HUES64 (cell line): ENCODE measurements around the gene GINS2.

Source experiments
- H3K27ac ChIP-seq: 2 replicates; pipeline ENCODE4 v1.7.0; 2013; ENCODE audit warnings: low read depth, low read length, inconsistent platforms
- H3K27me3 ChIP-seq: 2 replicates; pipeline ENCODE4 v1.6.1; 2013; ENCODE audit warnings: mild to moderate bottlenecking, low read length; ENCODE audit not compliant: insufficient read depth
- H3K36me3 ChIP-seq: 2 replicates; pipeline ENCODE4 v1.6.1; 2013; ENCODE audit warnings: mild to moderate bottlenecking, low read length; ENCODE audit not compliant: insufficient read depth
- H3K4me1 ChIP-seq: 2 replicates; pipeline ENCODE4 v1.6.1; 2013; ENCODE audit warnings: mild to moderate bottlenecking, low read length, moderate library complexity; ENCODE audit not compliant: insufficient read depth
- H3K4me3 ChIP-seq: 2 replicates; pipeline ENCODE4 v1.5.1; 2013; ENCODE audit warnings: mild to moderate bottlenecking, low read length, moderate library complexity
- H3K9ac ChIP-seq: 2 replicates; pipeline ENCODE4 v1.6.1; 2013; ENCODE audit warnings: mild to moderate bottlenecking, low read depth, low read length
- H3K9me3 ChIP-seq: 2 replicates; pipeline ENCODE4 v1.6.1; 2013; ENCODE audit warnings: low read depth, low read length; ENCODE audit not compliant: insufficient read depth
- WGBS: fragments of 150-250, 120-280 bp; methylation state at CpG from one replicate; pipeline ENCODE4 v1.1.7; 2013; ENCODE audit warnings: missing lambda C conversion rate; 5-methylcytosine and 5-hydroxymethylcytosine counted together

Gene GINS2

DNA sequence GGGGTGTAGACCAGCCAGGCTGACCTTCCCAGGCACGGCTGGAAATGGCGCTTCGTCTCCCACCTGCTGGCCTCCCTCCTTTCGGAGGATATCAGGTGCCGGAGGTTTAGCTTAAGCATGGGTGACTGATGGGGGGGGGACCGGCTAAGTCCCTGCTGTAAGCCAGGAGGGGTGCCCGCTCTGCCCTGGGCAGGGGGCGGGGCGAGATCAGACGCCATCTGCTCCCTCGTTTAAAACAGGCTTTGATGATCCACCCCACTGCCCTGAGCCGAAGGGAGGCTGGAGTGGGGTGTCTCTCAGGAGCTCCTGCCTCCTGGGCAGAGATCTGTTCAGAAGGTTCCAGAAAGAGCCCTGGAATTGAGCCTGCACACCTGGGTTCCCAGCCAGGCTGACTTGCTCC is 36.2 kb upstream of the GINS2 start:
- 91% methylated on average over 12 of the region's 12 CpGs for WGBS
- Histone ChIP-seq H3K9me3 (no peaks in the 10 kb centered on the region), H3K27me3 (no peaks in the 10 kb centered on the region), H3K27ac (no peak overlapping the region), H3K4me1 (peaks cover 6% of the 10 kb centered on the region; the same call in 1 of the 2 replicates), H3K36me3 (no peaks in the 10 kb centered on the region), H3K4me3 (no peak overlapping the region), H3K9ac (no peak overlapping the region)

DNA sequence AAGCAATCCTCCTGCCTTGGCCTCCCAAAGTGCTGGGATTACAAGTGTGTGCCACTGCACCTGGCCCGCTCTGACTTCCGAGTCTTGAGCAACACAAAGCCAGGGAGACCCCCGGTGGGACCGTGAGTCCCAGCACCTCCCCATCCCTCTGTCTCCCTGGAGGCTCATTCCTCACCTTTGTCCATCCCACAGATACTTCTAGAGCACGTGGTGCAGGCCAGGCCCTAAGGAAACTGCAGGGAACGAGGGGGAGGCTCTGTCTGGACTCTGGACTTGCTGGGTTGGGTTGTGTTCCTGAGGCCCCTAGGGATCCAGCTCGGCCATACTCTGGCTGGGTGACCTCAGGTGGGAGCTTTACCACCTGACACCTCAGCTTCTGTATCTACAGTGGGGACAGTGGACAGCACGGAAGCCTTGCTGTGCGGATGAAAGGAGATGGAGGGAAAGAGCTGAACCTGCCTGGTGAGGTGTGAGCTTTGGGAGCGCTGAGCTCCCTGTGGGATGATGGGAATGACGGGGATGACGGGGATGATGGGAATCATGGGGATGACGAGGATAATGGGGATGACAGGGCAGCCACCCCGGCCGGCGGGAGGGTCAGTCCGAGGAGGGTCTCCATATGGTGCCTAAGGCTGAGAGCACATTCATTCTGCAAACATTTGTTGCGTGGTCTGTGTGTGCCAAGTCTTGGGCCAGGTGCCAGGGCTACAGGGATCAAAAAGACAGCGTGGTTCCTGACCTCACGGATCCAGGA is 35.5 kb upstream of the GINS2 start:
- no peak overlapping the region for H3K4me3 ChIP-seq
- WGBS, result 82% methylated on average over 20 of the region's 20 CpGs

DNA sequence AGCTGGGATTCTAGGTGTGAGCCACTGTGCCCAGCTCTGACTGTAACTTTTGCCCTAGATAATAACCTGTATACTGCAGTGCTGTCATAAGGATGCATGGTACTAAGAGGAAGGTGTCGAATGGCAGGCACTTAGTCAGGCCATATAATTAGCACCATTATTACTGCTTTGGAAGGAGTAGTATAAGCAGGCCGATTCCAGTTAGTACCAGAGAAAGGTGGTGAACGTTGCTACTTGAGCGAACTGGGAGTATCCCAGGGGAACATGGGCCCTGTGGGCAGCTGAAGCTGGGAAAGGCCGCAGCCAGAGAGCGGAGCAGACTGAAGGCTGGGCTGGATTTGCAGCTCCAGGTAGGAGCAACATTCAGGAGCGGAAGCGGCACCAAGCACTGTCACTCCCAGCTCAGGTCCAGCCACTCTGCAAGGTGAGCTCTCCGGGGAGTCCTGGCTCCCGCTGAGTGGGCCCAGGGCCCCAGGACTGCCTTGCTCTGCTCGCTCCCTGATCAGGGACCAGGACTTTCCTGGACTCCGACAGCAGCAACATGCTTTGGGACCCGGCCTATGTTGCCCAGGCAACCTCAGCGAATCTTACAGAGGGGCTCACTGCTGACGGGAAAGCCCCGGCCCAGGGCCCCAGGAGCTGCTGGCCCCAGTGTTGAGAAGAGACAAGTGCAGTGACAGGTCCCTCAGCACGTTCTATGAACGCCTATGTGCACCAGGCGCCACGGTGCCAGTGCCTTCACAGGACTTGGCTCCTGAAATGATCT is 33.6 kb upstream of the GINS2 start:
- Histone ChIP-seq H3K27ac (no peak overlapping the region), H3K9me3 (no peaks in the 10 kb centered on the region), H3K9ac (no peak overlapping the region), H3K36me3 (no peaks in the 10 kb centered on the region), H3K4me1 (no peaks in the 10 kb centered on the region), H3K4me3 (no peak overlapping the region), H3K27me3 (no peaks in the 10 kb centered on the region)
- WGBS, result 89% methylated on average over 20 of the region's 20 CpGs

More for the DNA sequence above, 35.5 kb upstream of the GINS2 start:
- H3K9me3 ChIP-seq, result no peaks in the 10 kb centered on the region
- 0 out of 2 replicates have a peak, but pooled peaks cover under 1% of the 10 kb centered on the region for H3K4me1 ChIP-seq
- no peaks in the 10 kb centered on the region for H3K36me3 ChIP-seq
- no peak overlapping the region for H3K27ac ChIP-seq
- no peaks in the 10 kb centered on the region for H3K27me3 ChIP-seq
- H3K9ac ChIP-seq, result no peak overlapping the region

DNA sequence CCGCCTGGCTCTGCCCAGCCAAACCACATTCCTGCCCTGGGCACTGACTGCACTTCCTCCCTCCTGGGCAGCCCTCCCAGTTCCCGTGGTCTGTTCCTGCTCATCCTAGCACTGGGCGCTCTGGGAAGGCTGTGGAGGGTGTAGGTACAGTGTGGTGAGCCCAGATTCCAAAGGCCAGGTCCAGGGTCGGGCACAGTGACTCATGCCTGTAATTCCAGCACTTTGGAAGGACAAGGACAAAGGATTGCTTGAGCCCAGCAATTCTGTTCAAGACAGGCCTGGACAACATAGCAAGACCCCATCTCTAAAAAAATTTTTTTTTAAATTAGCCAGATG is 31.5 kb upstream of the GINS2 start:
- Histone ChIP-seq H3K9ac (no peak overlapping the region), H3K9me3 (no peaks in the 10 kb centered on the region), H3K4me3 (no peak overlapping the region), H3K27ac (no peak overlapping the region), H3K4me1 (peaks cover 13% of the 10 kb centered on the region), H3K27me3 (peaks cover 10% of the 10 kb centered on the region), H3K36me3 (no peaks in the 10 kb centered on the region)
- WGBS, result 83% methylated on average over 4 of the region's 4 CpGs

DNA sequence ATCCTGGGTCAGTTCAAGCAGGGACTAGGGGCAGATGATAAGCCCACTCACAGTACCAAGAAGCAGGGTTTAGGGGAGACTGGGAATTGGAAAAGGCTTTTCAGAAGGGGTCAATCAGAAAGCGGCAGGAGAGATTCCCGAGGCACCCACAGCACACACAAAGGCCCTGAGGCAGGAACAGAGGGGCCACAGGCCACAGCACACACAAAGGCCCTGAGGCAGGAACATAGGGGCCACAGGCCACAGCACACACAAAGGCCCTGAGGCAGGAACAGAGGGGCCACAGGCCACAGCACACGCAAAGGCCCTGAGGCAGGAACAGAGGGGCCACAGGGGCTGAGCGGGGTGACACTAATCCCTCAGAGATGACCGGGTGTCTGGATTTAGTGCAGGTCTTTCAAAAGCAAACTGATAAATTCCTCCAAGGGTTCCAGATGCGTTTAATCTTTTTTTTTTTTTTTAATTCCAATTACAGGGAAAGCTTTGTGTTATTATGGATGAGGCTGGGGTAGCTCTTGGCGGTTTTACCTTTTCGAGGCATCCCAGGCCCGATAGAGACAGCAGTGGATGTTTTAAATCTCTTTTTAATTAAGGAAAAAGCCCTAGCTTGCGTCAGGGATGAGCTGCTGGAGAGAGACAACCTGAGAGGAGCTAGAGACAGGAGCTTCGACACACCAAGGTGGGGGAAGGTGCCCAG is 31.0 kb upstream of the GINS2 start:
- H3K4me1 ChIP-seq, result peaks cover 16% of the 10 kb centered on the region
- no peak overlapping the region for H3K4me3 ChIP-seq
- H3K27ac ChIP-seq, result no peak overlapping the region
- H3K9me3 ChIP-seq, result no peaks in the 10 kb centered on the region
- 95% methylated on average over 10 of the region's 11 CpGs for WGBS
- H3K36me3 ChIP-seq, result no peaks in the 10 kb centered on the region
- no peak overlapping the region for H3K9ac ChIP-seq
- peaks cover 12% of the 10 kb centered on the region for H3K27me3 ChIP-seq

DNA sequence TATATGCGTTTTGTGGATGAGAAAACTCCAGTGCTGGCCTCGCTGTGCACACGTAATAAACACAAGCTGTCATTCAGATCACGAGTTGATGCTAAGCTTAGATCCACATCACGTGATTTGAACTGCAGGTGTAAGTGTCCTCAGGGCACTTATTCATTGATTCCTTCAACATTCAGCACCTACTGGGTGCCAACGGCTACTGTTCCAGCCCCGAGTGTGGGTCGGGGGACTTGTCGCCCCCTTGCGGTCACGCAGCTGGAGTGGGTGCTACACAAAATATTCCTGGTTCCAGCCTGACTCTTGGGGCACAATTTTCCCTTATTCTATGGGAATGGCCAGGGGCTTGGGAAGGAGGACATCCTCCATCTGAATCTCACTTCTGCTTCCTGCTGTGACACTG is 29.9 kb upstream of the GINS2 start:
- Histone ChIP-seq H3K4me1 (peaks cover 16% of the 10 kb centered on the region), H3K36me3 (no peaks in the 10 kb centered on the region), H3K4me3 (no peak overlapping the region), H3K9me3 (no peaks in the 10 kb centered on the region), H3K27ac (no peak overlapping the region), H3K27me3 (peaks cover 12% of the 10 kb centered on the region), H3K9ac (no peak overlapping the region)
- 69% methylated on average over 11 of the region's 11 CpGs for WGBS

DNA sequence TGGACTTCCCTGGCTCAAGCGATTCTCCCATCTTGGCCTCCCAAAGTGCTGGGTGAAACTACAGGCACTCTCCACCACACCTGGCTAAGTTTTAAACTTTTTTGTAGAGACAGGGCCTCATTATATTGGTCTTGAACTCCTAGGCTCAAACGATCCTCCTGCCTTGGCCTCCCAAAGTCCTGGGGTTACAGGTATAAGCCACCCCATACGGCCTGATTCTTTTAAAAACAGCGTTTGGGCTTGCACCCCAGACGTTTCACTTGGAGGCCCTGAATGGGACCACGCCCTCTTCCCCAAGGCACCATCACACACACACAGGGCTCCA is 29.4 kb upstream of the GINS2 start:
- Histone ChIP-seq H3K9me3 (no peaks in the 10 kb centered on the region), H3K9ac (no peak overlapping the region), H3K4me3 (no peak overlapping the region), H3K27ac (no peak overlapping the region), H3K4me1 (peaks cover 16% of the 10 kb centered on the region), H3K36me3 (no peaks in the 10 kb centered on the region), H3K27me3 (peaks cover 12% of the 10 kb centered on the region)
- 64% methylated on average over 6 of the region's 6 CpGs for WGBS

DNA sequence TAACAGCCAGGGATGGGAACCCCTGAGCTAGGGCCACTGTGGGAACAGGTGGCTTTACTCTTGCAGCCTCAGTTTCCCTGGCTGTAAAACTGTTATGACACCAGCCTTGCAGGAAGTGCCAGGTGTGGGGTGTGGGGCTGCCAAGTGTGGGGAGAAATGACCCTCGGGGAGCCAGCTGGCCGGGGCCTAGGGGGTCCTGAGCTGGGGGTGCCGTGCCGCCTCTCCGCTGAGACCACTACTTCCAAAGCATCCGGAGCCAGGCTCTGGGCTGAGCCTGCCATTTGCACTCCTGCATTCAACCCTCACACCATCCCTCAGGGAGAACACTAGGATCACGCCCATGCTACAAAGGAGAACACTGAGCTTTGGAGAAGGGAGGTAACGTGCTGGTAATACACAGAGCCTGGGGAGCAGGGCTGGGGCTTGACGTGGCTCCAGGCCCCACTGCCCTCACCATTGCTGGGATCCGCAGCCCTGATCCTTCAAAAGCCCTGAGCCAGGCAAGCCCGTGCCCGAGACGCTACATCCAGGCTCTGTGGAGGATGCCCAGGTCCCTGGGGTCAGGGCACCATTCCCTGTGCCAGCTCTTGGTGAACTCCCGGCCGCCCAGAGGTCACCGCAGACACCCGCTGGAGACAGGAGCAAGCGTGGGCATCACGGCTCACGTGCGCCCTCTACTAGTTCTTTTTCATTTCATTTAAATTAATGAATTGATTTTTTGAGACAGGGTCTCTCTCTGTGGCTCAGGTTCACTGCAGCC is 28.8 kb upstream of the GINS2 start:
- Histone ChIP-seq H3K9me3 (no peaks in the 10 kb centered on the region), H3K9ac (no peak overlapping the region), H3K4me1 (peaks cover 16% of the 10 kb centered on the region), H3K27ac (no peak overlapping the region), H3K36me3 (no peaks in the 10 kb centered on the region), H3K4me3 (no peak overlapping the region), H3K27me3 (peaks cover 12% of the 10 kb centered on the region)
- 53% methylated on average over 21 of the region's 21 CpGs for WGBS

DNA sequence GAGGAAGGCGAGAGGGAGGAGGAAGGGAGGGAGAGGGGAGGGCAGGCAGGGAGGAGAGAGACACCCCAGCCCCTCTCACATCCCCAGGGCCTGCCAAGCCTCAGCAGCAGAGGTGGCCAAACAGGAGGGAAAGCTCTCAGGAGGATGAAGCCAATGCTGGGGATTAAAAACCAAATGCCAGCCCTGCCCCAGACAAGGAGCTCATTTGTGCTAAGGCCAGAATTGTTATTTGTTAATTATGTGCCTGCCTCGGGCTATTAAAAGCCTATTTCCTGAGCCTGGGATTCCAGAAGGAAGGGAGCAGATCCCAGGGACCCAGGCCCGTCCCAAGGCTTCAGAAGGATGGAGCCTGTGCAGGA is 27.9 kb upstream of the GINS2 start:
- 47% methylated on average over 3 of the region's 3 CpGs for WGBS
- no peak overlapping the region for H3K4me3 ChIP-seq
- H3K9ac ChIP-seq, result no peak overlapping the region
- H3K9me3 ChIP-seq, result peaks cover 7% of the 10 kb centered on the region; the same call in 1 of the 2 replicates
- no peak overlapping the region for H3K27ac ChIP-seq
- 0 out of 2 replicates have a peak, but pooled peaks cover 4% of the 10 kb centered on the region for H3K36me3 ChIP-seq
- H3K27me3 ChIP-seq, result peaks cover 12% of the 10 kb centered on the region
- H3K4me1 ChIP-seq, result peaks cover 16% of the 10 kb centered on the region

DNA sequence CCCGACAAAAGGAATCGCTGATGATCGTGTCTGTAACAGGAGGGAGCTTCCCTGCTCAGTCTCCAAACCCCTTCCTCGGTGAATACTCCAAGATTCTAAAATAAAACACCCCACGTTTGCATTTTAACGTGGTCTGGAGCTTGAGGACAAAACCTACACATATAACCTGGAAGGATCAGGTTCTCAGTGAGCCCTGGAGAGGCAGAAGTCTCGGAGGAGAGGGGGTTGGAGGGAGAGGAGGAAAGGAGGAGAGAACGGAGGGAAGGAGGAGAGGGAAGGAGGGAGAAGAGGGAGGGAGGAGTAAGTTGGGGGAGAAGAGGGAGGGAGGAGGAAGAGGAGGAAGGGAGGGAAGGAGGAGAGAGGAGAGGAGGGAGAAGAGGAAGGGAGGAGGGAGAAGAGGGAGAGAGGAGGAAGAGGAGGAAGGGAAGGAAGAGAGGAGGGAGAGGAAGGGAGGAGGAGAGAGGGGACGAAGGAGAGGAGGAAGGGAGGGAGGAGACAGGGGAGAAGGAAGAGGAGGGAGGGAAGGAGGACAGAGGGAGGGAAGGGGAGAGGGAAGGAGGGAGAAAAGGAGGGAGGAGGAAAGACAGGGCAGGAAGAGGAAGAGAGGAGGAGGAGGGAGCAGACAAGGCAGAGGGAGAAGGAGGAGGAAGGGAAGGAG is 27.4 kb upstream of the GINS2 start:
- WGBS, result 13% methylated on average over 9 of the region's 9 CpGs

More for the DNA sequence above, 27.4 kb upstream of the GINS2 start:
- Histone ChIP-seq H3K9ac (no peak overlapping the region), H3K27ac (peak overlapping the region; percentile 32; the same call in 1 of the 2 replicates), H3K4me1 (peaks cover 16% of the 10 kb centered on the region), H3K9me3 (peaks cover 9% of the 10 kb centered on the region; the same call in 1 of the 2 replicates), H3K27me3 (peaks cover 12% of the 10 kb centered on the region), H3K36me3 (0 out of 2 replicates have a peak, but pooled peaks cover 4% of the 10 kb centered on the region), H3K4me3 (peak overlapping the region; percentile 38)
